Tibial artery (tissue), 4 donors: ENCODE data around the gene KNL1.

ENCODE experiments used
- DNase-seq, 2 donors: peaks; one replicate each; pipeline ENCODE4 v3.0.0-alpha.2; 2019
- H3K27ac ChIP-seq, 2 donors: fragments of 200-600 bp; sonication (generic) in 1 of 2; 1 replicate in 1 of 2; 2 replicates in 1 of 2; pipeline ENCODE4 v1.5.1; 2018 to 2019; ENCODE audit warnings: mild to moderate bottlenecking in 1 of 2
- H3K27me3 ChIP-seq, 2 donors: fragments of 200-600 bp; sonication (generic) in 1 of 2; one replicate each; pipeline versions ENCODE4 v1.5.1 to v1.6.0; 2016 to 2019
- H3K36me3 ChIP-seq, 3 donors: fragments of 200-600 bp; sonication (generic) in 2 of 3; one replicate each; pipeline ENCODE4 v1.5.1; 2016 to 2019; ENCODE audit warnings: mild to moderate bottlenecking in 2 of 3
- H3K4me1 ChIP-seq, 4 donors: fragments of 200-600 bp; sonication (generic) in 2 of 4; 1 replicate in 3 of 4; 2 replicates in 1 of 4; pipeline ENCODE4 v1.5.1; 2016 to 2019
- H3K4me3 ChIP-seq, 2 donors: fragments of 200-600 bp; sonication (generic) in 1 of 2; 1 replicate in 1 of 2; 2 replicates in 1 of 2; pipeline ENCODE4 v1.5.1; 2018 to 2019; ENCODE audit warnings: mild to moderate bottlenecking in 2 of 2
- H3K9me3 ChIP-seq, 3 donors: fragments of 200-600 bp; sonication (generic) in 1 of 3; one replicate each; pipeline ENCODE4 v1.5.1; 2016 to 2019
- CTCF ChIP-seq, 2 experiments: fragments of 200-600 bp in 1 of 2; fragments of 450-650 bp in 1 of 2; IDR thresholded peaks; one replicate each; pipeline ENCODE4 v1.5.1; 2017 to 2019; ENCODE audit warnings: antibody characterized with exemption in 2 of 2, mild to moderate bottlenecking in 1 of 2, moderate library complexity in 1 of 2
- intact Hi-C: fragments of 100-400 bp; cut with DNase I; formaldehyde crosslinking; loops from one replicate; pipeline ENCODE4 v1.15.0; 2023; ENCODE audit warnings: low total_unique reads

KNL1 gene

GRCh38 chr15:40584191-40584590, 9.9 kb upstream of the KNL1 start:
- Histone ChIP-seq H3K4me1 (no peaks in the 10 kb centered on the region), H3K4me3 (no peak overlapping the region), H3K27ac (no peak overlapping the region), H3K36me3 (no peaks in the 10 kb centered on the region), H3K27me3 (no peaks in the 10 kb centered on the region), H3K9me3 (no peaks in the 10 kb centered on the region)
- intact Hi-C loops: no loop called here
- no peak for DNase-seq
- TF ChIP-seq CTCF (IDR thresholded peaks at IDR 0.05): no peak

GRCh38 chr15:40590667-40591050, 3.4 kb upstream of the KNL1 start:
- Histone ChIP-seq H3K4me3 (peak overlapping the region in 1 of 2 donors; percentile 47), H3K27me3 (no peaks in the 10 kb centered on the region), H3K27ac (no peak overlapping the region), H3K4me1 (peaks cover 0 to 13% (median 9%) of the 10 kb centered on the region in 4 donors), H3K36me3 (no peaks in the 10 kb centered on the region), H3K9me3 (no peaks in the 10 kb centered on the region)
- TF ChIP-seq CTCF (IDR thresholded peaks at IDR 0.05): no peak
- no peak for DNase-seq
- intact Hi-C loops: no loop called here

- H3K4me3 ChIP-seq: no peak overlapping the region
- H3K27me3 ChIP-seq: no peaks in the 10 kb centered on the region
- H3K27ac ChIP-seq: no peak overlapping the region
- no peaks in the 10 kb centered on the region for H3K36me3 ChIP-seq
- intact Hi-C loops: no loop called here
- no peaks in the 10 kb centered on the region for H3K9me3 ChIP-seq
- DNase-seq: no peak
- peaks cover 0 to 13% (median 9%) of the 10 kb centered on the region in 4 donors for H3K4me1 ChIP-seq
- no peak for TF ChIP-seq CTCF (IDR thresholded peaks at IDR 0.05)
Measured at GRCh38 chr15:40591389-40591788, 2.7 kb upstream of the KNL1 start.

GRCh38 chr15:40593165-40593564, 884 bp upstream of the KNL1 start:
- Histone ChIP-seq H3K4me3 (no peak overlapping the region), H3K27me3 (no peaks in the 10 kb centered on the region), H3K4me1 (peaks cover 0 to 13% (median 9%) of the 10 kb centered on the region in 4 donors), H3K27ac (peak overlapping the region in 1 of 2 donors; percentile 81), H3K36me3 (no peaks in the 10 kb centered on the region), H3K9me3 (no peaks in the 10 kb centered on the region)
- no peak for DNase-seq
- intact Hi-C loops: no loop called here
- TF ChIP-seq CTCF (IDR thresholded peaks at IDR 0.05): no peak

- intact Hi-C loops: no loop called here
- DNase-seq: peak; percentile 37 to 70
- Histone ChIP-seq H3K9me3 (no peaks in the 10 kb centered on the region), H3K4me3 (peak overlapping the region; percentile 56 to 64), H3K27ac (peak overlapping the region; percentile 81 to 90), H3K27me3 (no peaks in the 10 kb centered on the region), H3K36me3 (no peaks in the 10 kb centered on the region), H3K4me1 (peaks cover 0 to 13% (median 9%) of the 10 kb centered on the region in 4 donors)
- TF ChIP-seq CTCF (IDR thresholded peaks at IDR 0.05): no peak
Measured at GRCh38 chr15:40594429-40594836, 384 bp downstream of the KNL1 start.

- Histone ChIP-seq H3K27me3 (no peaks in the 10 kb centered on the region), H3K4me3 (peak overlapping the region in 1 of 2 donors; percentile 64), H3K27ac (no peak overlapping the region), H3K36me3 (no peaks in the 10 kb centered on the region), H3K9me3 (no peaks in the 10 kb centered on the region), H3K4me1 (peaks cover 0 to 10% (median 7%) of the 10 kb centered on the region in 4 donors)
- no peak for TF ChIP-seq CTCF (IDR thresholded peaks at IDR 0.05)
- intact Hi-C loops: no loop called here
- no peak for DNase-seq
Measured at GRCh38 chr15:40595219-40595618, 1.2 kb downstream of the KNL1 start.
